HepG2 (cell line): Measurements from ENCODE around the gene TNRC18. TPM values are rescaled to one million over a fixed set of nuclear protein-coding genes. Genes with fewer than 3 reads are reported as not detected.

Experiments used
- BRD4 ChIP-seq: sonication (generic); formaldehyde crosslinking; IDR thresholded peaks from 2 replicates; pipeline ENCODE4 v1.4.0; 2020; ENCODE audit warnings: missing genetic modification reagents
- EP300 ChIP-seq, 3 experiments: sonication (generic) in 1 of 3; formaldehyde crosslinking in 1 of 3; IDR thresholded peaks; 2 replicates each; pipeline versions ENCODE4 v1.5.1 to v1.6.1; 2011 to 2020; ENCODE audit warnings: low read depth in 2 of 3, low read length in 2 of 3, borderline replicate concordance in 1 of 3, improper control_type of control experiment in 1 of 3, mild to moderate bottlenecking in 1 of 3, missing genetic modification reagents in 1 of 3, moderate library complexity in 1 of 3
- JDP2 ChIP-seq: sonication (generic); formaldehyde crosslinking; IDR thresholded peaks from 2 replicates; pipeline ENCODE4 v1.8.1; 2022; ENCODE audit warnings: missing genetic modification reagents, borderline replicate concordance
- LCORL ChIP-seq, 2 experiments: fragments of 450-650 bp in 1 of 2; sonication (generic) in 1 of 2; formaldehyde crosslinking in 1 of 2; IDR thresholded peaks; 2 replicates each; pipeline versions ENCODE4 v1.5.0 to v1.6.1; 2017 to 2020; ENCODE audit warnings: antibody characterized with exemption in 1 of 2, missing genetic modification reagents in 1 of 2
- MAFG ChIP-seq: sonication (generic); formaldehyde crosslinking; IDR thresholded peaks from 2 replicates; pipeline ENCODE4 v1.5.1; 2020; ENCODE audit warnings: mild to moderate bottlenecking, missing genetic modification reagents
- MYC ChIP-seq: sonication (generic); formaldehyde crosslinking; IDR thresholded peaks from 2 replicates; pipeline ENCODE4 v1.9.0; 2021; ENCODE audit warnings: missing genetic modification reagents, borderline replicate concordance
- NCOA2 ChIP-seq: sonication (generic); formaldehyde crosslinking; IDR thresholded peaks from 2 replicates; pipeline ENCODE4 v1.8.0; 2022; ENCODE audit warnings: inconsistent platforms
- SNAPC4 ChIP-seq: sonication (generic); formaldehyde crosslinking; IDR thresholded peaks from 2 replicates; pipeline ENCODE4 v1.4.0; 2020; ENCODE audit warnings: mild to moderate bottlenecking, missing genetic modification reagents
- TIGD3 ChIP-seq: sonication (generic); formaldehyde crosslinking; IDR thresholded peaks from 2 replicates; pipeline ENCODE4 v1.5.1; 2020; ENCODE audit warnings: mild to moderate bottlenecking, missing genetic modification reagents, borderline replicate concordance
- ZFP1 ChIP-seq: IDR thresholded peaks from 2 replicates; pipeline ENCODE4 v1.6.1; 2016
- ZNF383 ChIP-seq: sonication (generic); formaldehyde crosslinking; IDR thresholded peaks from 2 replicates; pipeline ENCODE4 v1.4.0; 2020; ENCODE audit warnings: missing genetic modification reagents, mild to moderate bottlenecking, borderline replicate concordance
- ZNF619 ChIP-seq: sonication (generic); formaldehyde crosslinking; IDR thresholded peaks from 2 replicates; pipeline ENCODE4 v1.4.0; 2020; ENCODE audit warnings: mild to moderate bottlenecking, missing genetic modification reagents
- ZNF777 ChIP-seq: sonication (generic); formaldehyde crosslinking; IDR thresholded peaks from 2 replicates; pipeline ENCODE4 v1.4.0; 2020; ENCODE audit warnings: missing genetic modification reagents
- polyA plus RNA-seq, 8 experiments: library from polyadenylated mRNA; depleted of rRNA in 3 of 8; stranded (reverse) in 7 of 8; unstranded in 1 of 8; fragments of >200 nt; fragmentation: Illumina TruSeq in 4 of 8; extraction: Trizol in 4 of 8; gene quantifications; 2 replicates each; pipeline versions ENCODE4 v1.2.1 to v1.2.3, GENCODE V29; 2011 to 2016; ENCODE audit warnings: low read depth in 4 of 8, missing spikeins in 1 of 8, mixed read lengths in 1 of 8; ENCODE audit not compliant: insufficient read depth in 1 of 8
- total RNA-seq, 5 experiments: library from RNA; depleted of rRNA; stranded (reverse); fragments of >200 nt; fragmentation: Illumina TruSeq; extraction: Trizol; gene quantifications; 2 replicates each; pipeline ENCODE4 v1.2.3, GENCODE V29; 2016; ENCODE audit warnings: low read depth in 1 of 5
- TF ChIP-seq, protein P1 (sequence below): sonication (generic); formaldehyde crosslinking; IDR thresholded peaks from 2 replicates; pipeline ENCODE4 v1.4.0; 2020; ENCODE audit warnings: missing genetic modification reagents

The TNRC18 gene
- total and polyA plus RNA-seq, 2 of the 13 experiments (the other 11 are each of a cell fraction or from before 2014, with no cell fraction given) = 11.7 to 17.4 TPM

- TF ChIP-seq MAFG (CRISPR knock-in tag) (no peak), MYC (peak; percentile 83), ZNF383 (CRISPR knock-in tag) (no peak), NCOA2 (peak; percentile 68), LCORL (IDR thresholded peaks at IDR 0.05) (0 out of 2 replicates have a peak, but pooled peaks have one; percentile 19), LCORL (CRISPR knock-in tag; IDR thresholded peaks at IDR 0.05) (peak; percentile 87; the same call in 1 of the 2 replicates), BRD4 (CRISPR knock-in tag) (no peak), EP300 (IDR thresholded peaks at IDR 0.05; ENCODE audit: low read depth in 2 of 2, low read length in 2 of 2) (peak in 1 of 2 experiments; percentile 84; a peak in 2 of 4 replicates), EP300 (CRISPR knock-in tag; IDR thresholded peaks at IDR 0.05; ENCODE audit: borderline replicate concordance) (peak; percentile 40; the same call in 1 of the 2 replicates), SNAPC4 (no peak; the same call in 1 of the 2 replicates), ZFP1 (0 out of 2 replicates have a peak, but pooled peaks have one; percentile 55), JDP2 (CRISPR knock-in tag) (no peak; the same call in 1 of the 2 replicates), ZNF619 (CRISPR knock-in tag) (no peak; the same call in 1 of the 2 replicates), TIGD3 (CRISPR knock-in tag) (no peak), ZNF777 (CRISPR knock-in tag) (no peak)
- TF ChIP-seq, protein P1, sequence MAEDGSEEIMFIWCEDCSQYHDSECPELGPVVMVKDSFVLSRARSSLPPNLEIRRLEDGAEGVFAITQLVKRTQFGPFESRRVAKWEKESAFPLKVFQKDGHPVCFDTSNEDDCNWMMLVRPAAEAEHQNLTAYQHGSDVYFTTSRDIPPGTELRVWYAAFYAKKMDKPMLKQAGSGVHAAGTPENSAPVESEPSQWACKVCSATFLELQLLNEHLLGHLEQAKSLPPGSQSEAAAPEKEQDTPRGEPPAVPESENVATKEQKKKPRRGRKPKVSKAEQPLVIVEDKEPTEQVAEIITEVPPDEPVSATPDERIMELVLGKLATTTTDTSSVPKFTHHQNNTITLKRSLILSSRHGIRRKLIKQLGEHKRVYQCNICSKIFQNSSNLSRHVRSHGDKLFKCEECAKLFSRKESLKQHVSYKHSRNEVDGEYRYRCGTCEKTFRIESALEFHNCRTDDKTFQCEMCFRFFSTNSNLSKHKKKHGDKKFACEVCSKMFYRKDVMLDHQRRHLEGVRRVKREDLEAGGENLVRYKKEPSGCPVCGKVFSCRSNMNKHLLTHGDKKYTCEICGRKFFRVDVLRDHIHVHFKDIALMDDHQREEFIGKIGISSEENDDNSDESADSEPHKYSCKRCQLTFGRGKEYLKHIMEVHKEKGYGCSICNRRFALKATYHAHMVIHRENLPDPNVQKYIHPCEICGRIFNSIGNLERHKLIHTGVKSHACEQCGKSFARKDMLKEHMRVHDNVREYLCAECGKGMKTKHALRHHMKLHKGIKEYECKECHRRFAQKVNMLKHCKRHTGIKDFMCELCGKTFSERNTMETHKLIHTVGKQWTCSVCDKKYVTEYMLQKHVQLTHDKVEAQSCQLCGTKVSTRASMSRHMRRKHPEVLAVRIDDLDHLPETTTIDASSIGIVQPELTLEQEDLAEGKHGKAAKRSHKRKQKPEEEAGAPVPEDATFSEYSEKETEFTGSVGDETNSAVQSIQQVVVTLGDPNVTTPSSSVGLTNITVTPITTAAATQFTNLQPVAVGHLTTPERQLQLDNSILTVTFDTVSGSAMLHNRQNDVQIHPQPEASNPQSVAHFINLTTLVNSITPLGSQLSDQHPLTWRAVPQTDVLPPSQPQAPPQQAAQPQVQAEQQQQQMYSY = peak; percentile 36; the same call in 1 of the 2 replicates
These were observed 5.7 kb upstream of the TNRC18 start (continued) for GRCh38 chr7:5429253-5429856.
